ENCODE measurements around the gene TUFT1.
"Not testable (repeated sequence)": the region's sequence is repeated elsewhere in the genome, so short reads cannot be mapped to it uniquely, and the experiment has no call there.

Gene TUFT1

GRCh38 chr1:151616505-151616849 is 76.4 kb downstream of the TUFT1 start:
- no peak for TF ChIP-seq EZH2 (IDR thresholded peaks at IDR 0.05)
- TF ChIP-seq POLR2AphosphoS5 (IDR thresholded peaks at IDR 0.05; ENCODE audit: borderline replicate concordance, low read depth, low read length), result no peak
- TF ChIP-seq FOXP2 (optimal IDR thresholded peaks at IDR 0.05; ENCODE audit: control extremely low read depth, extremely low read length, insufficient read depth), result no peak
- Histone ChIP-seq H3K9ac (ENCODE audit: insufficient read length) (no peak overlapping the region), H3K9me3 (ENCODE audit: low read depth, low read length) (no peaks in the 10 kb centered on the region), H3K36me3 (ENCODE audit: insufficient read depth, low read length) (0 out of 2 replicates have a peak, but pooled peaks cover 3% of the 10 kb centered on the region), H3K27ac (no peak overlapping the region), H3K4me3 (no peak overlapping the region)
- no peak for DNase-seq (ENCODE audit: low read depth, low spot score)

GRCh38 chr1:151618003-151618402 is 77.9 kb downstream of the TUFT1 start:
- Histone ChIP-seq H3K27ac (no peak overlapping the region), H3K9ac (ENCODE audit: insufficient read length) (no peak overlapping the region), H3K36me3 (ENCODE audit: insufficient read depth, low read length) (peaks cover 6% of the 10 kb centered on the region; the same call in 1 of the 2 replicates), H3K9me3 (ENCODE audit: low read depth, low read length) (no peaks in the 10 kb centered on the region), H3K4me3 (no peak overlapping the region)
- DNase-seq (ENCODE audit: low read depth, low spot score), result no peak
- TF ChIP-seq FOXP2 (optimal IDR thresholded peaks at IDR 0.05; ENCODE audit: control extremely low read depth, extremely low read length, insufficient read depth) (no peak), POLR2AphosphoS5 (IDR thresholded peaks at IDR 0.05; ENCODE audit: borderline replicate concordance, low read depth, low read length) (no peak), EZH2 (IDR thresholded peaks at IDR 0.05) (no peak)

- no peak for DNase-seq (ENCODE audit: low read depth, low spot score)
- peaks cover 6% of the 10 kb centered on the region; the same call in 1 of the 2 replicates for H3K36me3 ChIP-seq (ENCODE audit: insufficient read depth, low read length)
- TF ChIP-seq EZH2 (IDR thresholded peaks at IDR 0.05), result no peak
- no peak for TF ChIP-seq POLR2AphosphoS5 (IDR thresholded peaks at IDR 0.05; ENCODE audit: borderline replicate concordance, low read depth, low read length)
- H3K9me3 ChIP-seq (ENCODE audit: low read depth, low read length), result no peaks in the 10 kb centered on the region
- H3K4me3 ChIP-seq, result no peak overlapping the region
- H3K27ac ChIP-seq, result no peak overlapping the region
- no peak overlapping the region for H3K9ac ChIP-seq (ENCODE audit: insufficient read length)
Measured at GRCh38 chr1:151618470-151618869, 78.4 kb downstream of the TUFT1 start.

GRCh38 chr1:151618996-151619395 is 78.9 kb downstream of the TUFT1 start:
- not testable (repeated sequence) for H3K36me3 ChIP-seq (ENCODE audit: insufficient read depth, low read length); H3K4me3 ChIP-seq; H3K9me3 ChIP-seq (ENCODE audit: low read depth, low read length); H3K9ac ChIP-seq (ENCODE audit: insufficient read length); DNase-seq (ENCODE audit: low read depth, low spot score)
- H3K27ac ChIP-seq, result peak overlapping the region; percentile 71; the same call in 1 of the 2 replicates

- Histone ChIP-seq H3K4me3 (no peak overlapping the region), H3K9ac (ENCODE audit: insufficient read length) (no peak overlapping the region), H3K27ac (peak overlapping the region; percentile 71)
Measured at GRCh38 chr1:151619489-151620093, 79.5 kb downstream of the TUFT1 start.

GRCh38 chr1:151620286-151620685 is 80.2 kb downstream of the TUFT1 start:
- no peak overlapping the region for H3K9ac ChIP-seq (ENCODE audit: insufficient read length)
- peak overlapping the region; percentile 71 for H3K27ac ChIP-seq
- no peak for TF ChIP-seq POLR2AphosphoS5 (IDR thresholded peaks at IDR 0.05; ENCODE audit: borderline replicate concordance, low read depth, low read length)
- TF ChIP-seq FOXP2 (optimal IDR thresholded peaks at IDR 0.05; ENCODE audit: control extremely low read depth, extremely low read length, insufficient read depth), result no peak
- no peak for TF ChIP-seq EZH2 (IDR thresholded peaks at IDR 0.05)
- H3K36me3 ChIP-seq (ENCODE audit: insufficient read depth, low read length), result peaks cover 10% of the 10 kb centered on the region; the same call in 1 of the 2 replicates
- no peak overlapping the region for H3K4me3 ChIP-seq
- no peak for DNase-seq (ENCODE audit: low read depth, low spot score)
- H3K9me3 ChIP-seq (ENCODE audit: low read depth, low read length), result no peaks in the 10 kb centered on the region

More at GRCh38 chr1:151619489-151620093, 79.5 kb downstream of the TUFT1 start:
- Histone ChIP-seq H3K9me3 (ENCODE audit: low read depth, low read length) (no peaks in the 10 kb centered on the region), H3K36me3 (ENCODE audit: insufficient read depth, low read length) (peaks cover 6% of the 10 kb centered on the region; the same call in 1 of the 2 replicates)
- TF ChIP-seq POLR2AphosphoS5 (IDR thresholded peaks at IDR 0.05; ENCODE audit: borderline replicate concordance, low read depth, low read length) (no peak), EZH2 (IDR thresholded peaks at IDR 0.05) (no peak), FOXP2 (optimal IDR thresholded peaks at IDR 0.05; ENCODE audit: control extremely low read depth, extremely low read length, insufficient read depth) (no peak)
- DNase-seq (ENCODE audit: low read depth, low spot score), result no peak

GRCh38 chr1:151621351-151621750 is 81.2 kb downstream of the TUFT1 start:
- TF ChIP-seq EZH2 (IDR thresholded peaks at IDR 0.05) (no peak), FOXP2 (optimal IDR thresholded peaks at IDR 0.05; ENCODE audit: control extremely low read depth, extremely low read length, insufficient read depth) (no peak)
- Histone ChIP-seq H3K9me3 (ENCODE audit: low read depth, low read length) (no peaks in the 10 kb centered on the region), H3K4me3 (no peak overlapping the region), H3K9ac (ENCODE audit: insufficient read length) (peak overlapping the region; percentile 12), H3K27ac (peak overlapping the region; percentile 43; the same call in 1 of the 2 replicates), H3K36me3 (ENCODE audit: insufficient read depth, low read length) (peaks cover 7% of the 10 kb centered on the region; the same call in 1 of the 2 replicates)
- no peak for DNase-seq (ENCODE audit: low read depth, low spot score)

- H3K9ac ChIP-seq (ENCODE audit: insufficient read length), result no peak overlapping the region
- H3K9me3 ChIP-seq (ENCODE audit: low read depth, low read length), result no peaks in the 10 kb centered on the region
- TF ChIP-seq FOXP2 (optimal IDR thresholded peaks at IDR 0.05; ENCODE audit: control extremely low read depth, extremely low read length, insufficient read depth) (no peak), POLR2AphosphoS5 (IDR thresholded peaks at IDR 0.05; ENCODE audit: borderline replicate concordance, low read depth, low read length) (no peak), EZH2 (IDR thresholded peaks at IDR 0.05) (no peak)
- H3K4me3 ChIP-seq, result no peak overlapping the region
- peaks cover 11% of the 10 kb centered on the region; the same call in 1 of the 2 replicates for H3K36me3 ChIP-seq (ENCODE audit: insufficient read depth, low read length)
- no peak for DNase-seq (ENCODE audit: low read depth, low spot score)
- no peak overlapping the region for H3K27ac ChIP-seq
Measured at GRCh38 chr1:151624783-151625182, 84.7 kb downstream of the TUFT1 start.

GRCh38 chr1:151626740-151627334 is 86.7 kb downstream of the TUFT1 start:
- Histone ChIP-seq H3K9ac (ENCODE audit: insufficient read length) (no peak overlapping the region), H3K4me3 (no peak overlapping the region), H3K27ac (0 out of 2 replicates have a peak overlapping the region, but pooled peaks have one; percentile 7), H3K9me3 (ENCODE audit: low read depth, low read length) (no peaks in the 10 kb centered on the region), H3K36me3 (ENCODE audit: insufficient read depth, low read length) (peaks cover 11% of the 10 kb centered on the region; the same call in 1 of the 2 replicates)
- DNase-seq (ENCODE audit: low read depth, low spot score), result no peak
- TF ChIP-seq FOXP2 (optimal IDR thresholded peaks at IDR 0.05; ENCODE audit: control extremely low read depth, extremely low read length, insufficient read depth) (no peak), EZH2 (IDR thresholded peaks at IDR 0.05) (no peak), POLR2AphosphoS5 (IDR thresholded peaks at IDR 0.05; ENCODE audit: borderline replicate concordance, low read depth, low read length) (no peak)
